Tibial nerve (tissue), 3 donors: ENCODE measurements around the gene EYA2.

Experiments used
- POLR2A ChIP-seq, 2 donors: fragments of 450-650 bp; IDR thresholded peaks; one replicate each; pipeline ENCODE4 v1.6.1; 2017; ENCODE audit warnings: antibody characterized with exemption in 2 of 2, mild to moderate bottlenecking in 2 of 2, moderate library complexity in 2 of 2
- TF ChIP-seq, protein P1 (sequence below), 5 experiments: fragments of 200-600 bp in 3 of 5; fragments of 450-650 bp in 2 of 5; sonication (generic) in 3 of 5; IDR thresholded peaks; one replicate each; pipeline ENCODE4 v1.5.1; 2016 to 2019; ENCODE audit warnings: antibody characterized with exemption in 5 of 5, mild to moderate bottlenecking in 3 of 5, moderate library complexity in 2 of 5

DNA sequence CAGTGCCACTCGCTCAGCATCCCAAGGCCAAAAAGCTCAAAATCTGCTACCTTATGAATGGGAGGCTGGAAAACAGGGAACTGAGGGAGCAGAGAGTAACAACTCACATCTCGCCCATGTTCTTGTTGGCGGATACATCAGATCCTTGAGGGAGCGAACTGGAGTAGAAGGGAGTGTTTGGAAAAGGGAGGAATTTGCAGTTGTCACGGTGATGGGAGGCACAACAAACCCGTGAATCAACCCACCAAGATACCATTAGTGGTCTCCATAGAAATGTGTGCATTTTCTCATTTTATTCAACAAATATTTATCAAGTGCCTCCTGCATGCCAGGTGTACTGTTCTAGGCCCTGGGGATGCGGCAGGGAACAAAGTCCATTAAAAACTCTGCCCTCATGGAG, 212.1 kb downstream of the EYA2 start:
- TF ChIP-seq, protein P1, sequence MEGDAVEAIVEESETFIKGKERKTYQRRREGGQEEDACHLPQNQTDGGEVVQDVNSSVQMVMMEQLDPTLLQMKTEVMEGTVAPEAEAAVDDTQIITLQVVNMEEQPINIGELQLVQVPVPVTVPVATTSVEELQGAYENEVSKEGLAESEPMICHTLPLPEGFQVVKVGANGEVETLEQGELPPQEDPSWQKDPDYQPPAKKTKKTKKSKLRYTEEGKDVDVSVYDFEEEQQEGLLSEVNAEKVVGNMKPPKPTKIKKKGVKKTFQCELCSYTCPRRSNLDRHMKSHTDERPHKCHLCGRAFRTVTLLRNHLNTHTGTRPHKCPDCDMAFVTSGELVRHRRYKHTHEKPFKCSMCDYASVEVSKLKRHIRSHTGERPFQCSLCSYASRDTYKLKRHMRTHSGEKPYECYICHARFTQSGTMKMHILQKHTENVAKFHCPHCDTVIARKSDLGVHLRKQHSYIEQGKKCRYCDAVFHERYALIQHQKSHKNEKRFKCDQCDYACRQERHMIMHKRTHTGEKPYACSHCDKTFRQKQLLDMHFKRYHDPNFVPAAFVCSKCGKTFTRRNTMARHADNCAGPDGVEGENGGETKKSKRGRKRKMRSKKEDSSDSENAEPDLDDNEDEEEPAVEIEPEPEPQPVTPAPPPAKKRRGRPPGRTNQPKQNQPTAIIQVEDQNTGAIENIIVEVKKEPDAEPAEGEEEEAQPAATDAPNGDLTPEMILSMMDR (IDR thresholded peaks at IDR 0.05): no peak
- TF ChIP-seq POLR2A (IDR thresholded peaks at IDR 0.05): no peak
